COLO668 (cell line): Measurements from ENCODE around the gene IHH.

Experiments used
- DNase-seq: peaks from one replicate; lab custom pipeline; 2025; ENCODE audit not compliant: unreplicated experiment; lab: John Stamatoyannopoulos, UW

The IHH gene

DNA sequence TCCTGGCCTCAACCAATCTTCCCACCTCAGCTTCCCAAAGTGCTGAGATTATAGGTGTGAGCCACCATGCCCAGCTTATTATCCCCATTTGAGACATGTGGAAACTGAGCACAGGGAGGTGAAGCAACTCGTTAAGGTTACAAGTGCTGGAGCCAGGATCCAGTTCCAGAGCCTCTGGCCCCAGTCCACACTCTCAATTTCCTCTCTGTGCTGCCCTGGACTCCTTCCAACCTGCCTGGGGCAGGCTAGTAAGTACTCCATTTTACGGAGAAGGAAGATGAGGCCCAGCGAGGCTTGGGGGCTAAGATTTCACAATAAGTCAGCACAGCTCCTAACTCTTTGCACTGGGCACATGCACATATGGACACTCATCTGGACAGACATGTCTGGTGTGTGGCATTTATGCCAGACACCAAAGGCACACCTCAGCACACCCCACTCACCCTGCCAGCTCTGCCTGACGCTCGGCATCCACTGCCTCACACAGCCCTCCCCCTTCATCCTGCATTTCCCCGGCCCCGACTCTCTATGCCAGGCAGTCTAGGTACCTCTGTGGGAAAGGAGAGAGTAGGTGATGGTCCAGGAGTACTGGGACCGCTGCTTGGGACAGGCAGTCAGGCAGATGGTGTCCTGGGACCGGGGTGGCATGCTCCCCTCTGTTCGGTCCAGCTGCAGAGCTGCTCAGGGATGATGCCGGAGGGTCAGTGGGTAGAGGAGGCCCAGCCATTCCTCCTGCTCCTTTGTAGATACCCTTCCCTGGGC lies 39.9 kb downstream of the IHH start:
- no peak for DNase-seq

DNA sequence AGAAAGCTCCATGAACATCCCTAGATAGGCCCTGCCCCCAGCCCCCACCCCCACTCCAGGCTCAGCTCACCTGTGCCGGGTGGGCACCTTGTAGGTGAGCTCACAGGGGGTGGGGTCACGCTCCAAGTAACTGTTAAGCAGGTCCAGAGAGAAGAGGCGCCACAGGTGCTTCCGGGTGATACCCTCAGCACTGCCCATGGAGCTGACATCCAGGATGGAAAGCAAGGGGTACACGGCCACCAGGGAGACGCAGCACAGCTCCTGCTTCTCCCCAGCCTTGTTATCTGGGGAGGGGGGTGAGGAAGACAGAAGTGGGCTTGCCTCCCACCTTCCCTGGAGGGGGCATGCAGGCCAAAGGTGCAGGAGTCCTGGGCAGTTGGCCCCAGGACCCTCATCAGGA lies 41.3 kb downstream of the IHH start:
- DNase-seq: no peak

DNA sequence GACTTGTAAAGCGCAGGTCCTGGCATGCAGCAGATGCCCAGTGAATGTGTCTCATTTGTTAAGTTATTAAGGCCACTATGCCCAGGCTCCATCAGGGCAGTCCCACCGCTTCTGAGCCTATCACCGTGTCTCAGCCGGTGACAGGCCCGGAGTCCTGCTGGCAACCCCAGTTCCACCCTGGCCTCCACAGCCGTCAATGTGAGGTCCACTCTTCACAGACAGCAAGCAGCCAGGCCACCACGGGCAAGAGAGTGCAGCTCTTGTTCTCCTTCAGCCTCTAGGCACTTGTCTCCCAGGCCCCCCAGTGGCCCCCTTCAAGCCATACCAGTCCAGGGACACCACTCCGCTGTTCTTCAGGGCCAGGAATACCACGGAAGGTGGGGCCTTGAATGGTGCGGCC lies 42.0 kb downstream of the IHH start:
- DNase-seq: no peak

DNA sequence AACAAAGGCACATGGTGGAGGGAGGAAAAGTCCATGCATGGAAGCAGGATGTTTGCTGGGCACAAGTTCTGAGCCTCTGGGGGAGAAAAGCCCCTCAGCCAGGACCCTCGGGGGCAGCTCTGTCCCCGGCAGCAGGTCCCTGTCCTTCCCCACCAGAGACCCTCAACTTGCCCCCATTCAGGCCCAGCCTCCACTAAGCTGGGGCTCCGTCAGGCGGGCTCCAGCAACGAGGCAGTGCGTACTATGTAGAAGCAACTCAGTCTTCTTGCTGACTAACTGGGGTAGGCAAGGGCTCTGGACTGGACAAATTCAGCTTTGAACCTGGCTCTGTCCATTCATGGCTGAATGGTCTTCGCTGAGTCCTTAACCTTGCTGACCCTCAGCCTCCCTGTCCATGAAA lies 42.4 kb downstream of the IHH start:
- no peak for DNase-seq

DNA sequence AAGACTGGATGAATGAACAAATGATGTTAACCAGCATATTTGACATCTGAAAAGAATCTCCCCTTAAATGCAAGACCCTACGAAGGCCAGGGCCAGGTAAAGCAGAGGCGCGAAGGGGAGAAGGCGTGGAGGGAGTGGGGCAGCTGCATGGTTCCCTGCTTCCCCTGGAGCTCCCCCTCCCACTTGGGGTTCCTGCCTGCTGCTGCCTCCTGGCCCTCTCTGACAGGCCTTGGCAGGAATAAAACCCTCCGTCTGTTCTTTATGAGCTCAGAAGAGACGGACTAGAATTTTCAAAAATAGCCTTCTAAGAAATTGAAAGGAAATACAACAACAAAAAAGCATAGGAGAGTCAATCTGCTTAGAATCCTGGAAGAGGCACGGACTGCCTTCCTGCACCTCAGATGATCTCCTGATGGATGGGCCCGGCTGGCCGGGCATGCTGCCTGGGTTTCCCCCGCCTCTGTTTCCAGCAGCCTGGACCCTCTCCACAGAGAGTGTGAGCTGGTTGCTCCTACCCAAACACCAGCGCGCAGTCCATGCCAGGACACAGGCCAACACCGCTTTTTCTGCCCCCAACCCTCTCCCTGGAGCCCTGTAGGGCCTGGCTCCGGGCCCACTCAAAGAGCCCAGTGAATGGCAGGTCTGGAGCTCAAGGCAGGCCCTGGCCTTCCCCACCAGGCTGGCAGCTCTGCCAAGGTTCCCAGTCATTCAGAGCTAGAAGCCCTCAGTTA lies 43.4 kb downstream of the IHH start:
- DNase-seq: no peak

DNA sequence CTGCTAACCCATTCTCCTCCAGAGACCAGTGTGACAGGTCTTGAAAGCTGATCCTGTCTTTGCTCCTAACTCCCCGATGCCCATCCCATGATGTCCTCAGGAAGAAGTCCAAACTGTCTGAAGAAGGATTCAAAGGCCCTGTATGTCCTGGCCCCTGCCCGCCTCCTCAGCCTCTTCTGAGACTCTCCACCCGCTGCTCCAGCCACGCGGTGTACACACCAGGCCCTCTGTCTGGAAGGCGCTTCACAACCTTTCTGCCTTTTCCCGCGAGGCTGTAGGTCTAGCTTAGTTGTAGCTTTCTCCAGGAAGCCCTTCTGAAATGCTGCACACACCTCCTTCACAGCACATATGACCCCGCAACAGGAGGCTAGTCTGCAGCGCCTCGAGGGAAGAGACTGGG lies 44.0 kb downstream of the IHH start:
- DNase-seq: no peak

DNA sequence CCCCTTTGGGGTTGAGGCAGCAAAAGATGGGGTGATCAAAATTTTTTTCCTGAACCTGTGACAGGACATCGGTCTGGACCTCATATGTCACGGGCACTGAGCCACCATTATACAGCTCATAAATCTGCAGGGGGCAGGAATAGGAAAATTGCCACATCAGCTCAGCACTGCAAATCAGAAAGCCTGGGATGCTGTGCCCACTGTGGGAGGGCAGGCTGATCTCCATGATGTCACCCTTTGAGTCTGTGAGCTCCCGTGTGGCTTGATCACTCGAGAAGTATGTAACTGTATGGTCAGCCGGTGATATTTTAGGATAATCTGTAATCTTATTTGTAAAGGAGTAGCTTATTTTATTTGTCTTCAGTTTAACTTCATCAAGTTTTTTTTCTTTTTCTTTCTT lies 49.8 kb downstream of the IHH start:
- DNase-seq: no peak

DNA sequence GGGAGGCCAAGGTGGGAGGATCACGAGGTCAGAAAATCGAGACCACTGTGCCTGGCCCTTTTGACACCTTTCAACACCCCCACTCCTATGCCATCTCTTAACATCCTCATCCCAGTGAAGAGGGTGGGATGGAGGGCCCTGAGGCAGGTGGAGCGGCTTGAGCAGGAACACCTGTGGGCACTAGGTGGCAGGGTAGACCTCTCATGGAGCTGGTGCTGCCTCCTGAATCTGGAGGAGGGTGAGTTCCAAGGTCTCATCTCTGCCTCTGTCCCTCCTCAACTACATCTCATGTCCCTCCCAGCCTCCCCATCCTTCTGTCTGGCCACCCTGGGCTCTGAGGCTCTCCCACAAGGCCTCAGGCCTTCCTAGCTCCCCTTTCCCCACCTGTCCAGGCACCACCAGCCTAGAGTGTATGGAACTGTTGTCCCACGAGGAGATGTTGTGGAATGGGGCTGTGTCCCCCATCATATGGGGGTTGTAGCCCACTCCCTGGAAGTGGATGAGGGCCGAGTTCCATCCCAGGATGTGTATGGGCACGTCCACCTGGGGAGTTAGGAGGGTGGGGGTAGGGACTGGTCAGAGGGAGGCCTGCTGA lies 50.5 kb downstream of the IHH start:
- peak; percentile 55 for DNase-seq

DNA sequence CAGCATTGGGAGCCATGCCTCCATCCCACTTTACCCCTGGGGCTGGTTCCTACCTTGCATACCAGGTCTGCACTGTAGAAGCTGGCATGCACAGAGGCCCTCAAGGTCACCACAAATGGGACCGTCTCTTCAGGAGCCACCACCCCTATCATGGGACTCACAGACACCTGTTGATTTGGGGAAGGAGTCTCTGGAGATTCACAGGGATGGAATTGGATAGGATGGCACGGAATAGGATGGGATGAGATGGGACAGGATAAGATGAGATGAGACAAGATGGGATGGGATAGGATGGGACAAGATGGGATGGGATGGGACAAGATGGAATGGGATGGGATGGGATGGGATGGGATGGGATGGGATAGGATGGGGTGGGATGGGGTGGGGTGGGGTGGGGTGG lies 51.4 kb downstream of the IHH start:
- no peak for DNase-seq
